HepG2 (cell line): ENCODE data around the gene DLG2. TPM values are rescaled to one million over a fixed set of nuclear protein-coding genes. Genes with fewer than 3 reads are reported as not detected.

Source experiments
- ATAC-seq: fragments of 200-7000 bp; cut with Tn5 transposase; 3 replicates; pipeline ENCODE4 v1.9.1; 2020; ENCODE audit warnings: mild to moderate bottlenecking, moderate library complexity
- BruUV-seq: library from RNA; stranded (reverse); fragments of 400-500 nt; replicated peaks from 2 replicates; lab custom pipeline; 2021; lab: Mats Ljungman, UMichigan
- CTCF ChIA-PET: fragments of 300-600 bp; formaldehyde crosslinking; extraction: SDS; loops from one replicate; lab custom pipeline; 2021; ENCODE audit warnings: low total read pairs, inconsistent platforms, low intra/inter-chr PET ratio; lab: Yijun Ruan, JAX
- POLR2A ChIA-PET: fragments of 350-600 bp; sonication (Branson Sonifier 250); formaldehyde crosslinking; loops from one replicate; lab custom pipeline; 2020; ENCODE audit warnings: antibody characterized with exemption, inconsistent platforms; lab: Yijun Ruan, JAX
- DNase-seq: peaks from one replicate; pipeline ENCODE4 v3.0.0-alpha.2; 2015; ENCODE audit warnings: low spot score
- FAIRE-seq: peaks from 3 replicates; lab custom pipeline; 2011; peaks lifted over from hg19 to GRCh38; lab: Jason Lieb, UNC
- H2AFZ ChIP-seq: one replicate; pipeline ENCODE4 v1.6.1; 2011; ENCODE audit warnings: low read length, inconsistent platforms
- H3K27ac ChIP-seq: fragments of 300-600 bp; 3 replicates; pipeline ENCODE4 v1.8.0; 2011; ENCODE audit warnings: mixed run types, mild to moderate bottlenecking, mixed read lengths, low read length, inconsistent platforms; ENCODE audit not compliant: insufficient read depth; ENCODE audit errors: extremely low read length
- H3K27me3 ChIP-seq, 2 experiments: fragments of 200-600 bp in 1 of 2; 2 replicates in 1 of 2; 3 replicates in 1 of 2; pipeline versions ENCODE4 v1.6.0 to v1.8.0; 2011; ENCODE audit warnings: low read length in 2 of 2, mild to moderate bottlenecking in 2 of 2, moderate library complexity in 2 of 2, inconsistent platforms in 1 of 2; ENCODE audit not compliant: insufficient read depth in 2 of 2, control insufficient read depth in 1 of 2
- H3K36me3 ChIP-seq, 2 experiments: fragments of 200-600 bp in 1 of 2; replicated peaks in 1 of 2; 2 replicates in 1 of 2; 3 replicates in 1 of 2; pipeline versions ENCODE4 v1.5.1 to v1.8.0; 2011; ENCODE audit warnings: low read length in 2 of 2, inconsistent platforms in 1 of 2; ENCODE audit not compliant: insufficient read depth in 2 of 2, control insufficient read depth in 1 of 2
- H3K4me1 ChIP-seq: 2 replicates; pipeline ENCODE4 v1.5.1; 2012; ENCODE audit warnings: low read length, inconsistent platforms; ENCODE audit not compliant: insufficient read depth
- H3K4me2 ChIP-seq: 2 replicates; pipeline ENCODE4 v1.6.0; 2011; ENCODE audit warnings: low read depth, low read length, inconsistent platforms
- H3K4me3 ChIP-seq, 3 experiments: fragments of 200-600 bp in 1 of 3; sonication (generic), shearing (Covaris generic) in 1 of 3; replicated peaks in 1 of 3; 2 replicates each; pipeline ENCODE4 v1.5.1; 2011 to 2016; ENCODE audit warnings: low read length in 3 of 3, inconsistent platforms in 2 of 3, low read depth in 2 of 3, mild to moderate bottlenecking in 2 of 3, control low read depth in 1 of 3, mixed read lengths in 1 of 3; ENCODE audit not compliant: insufficient read depth in 1 of 3
- H3K79me2 ChIP-seq: one replicate; pipeline ENCODE4 v1.6.1; 2011; ENCODE audit warnings: low read length, inconsistent platforms; ENCODE audit not compliant: insufficient read depth
- H3K9ac ChIP-seq: 2 replicates; pipeline ENCODE4 v1.6.0; 2011; ENCODE audit warnings: mild to moderate bottlenecking, low read depth, low read length, inconsistent platforms; ENCODE audit not compliant: insufficient read depth
- H3K9me3 ChIP-seq: 2 replicates; pipeline ENCODE4 v1.5.1; 2012; ENCODE audit warnings: mild to moderate bottlenecking, low read length
- H4K20me1 ChIP-seq: 2 replicates; pipeline ENCODE4 v1.6.0; 2011; ENCODE audit warnings: inconsistent platforms, mild to moderate bottlenecking, low read length, moderate library complexity; ENCODE audit not compliant: insufficient read depth
- E2F5 ChIP-seq: sonication (generic); formaldehyde crosslinking; conservative IDR thresholded peaks from 2 replicates; pipeline ENCODE4 v1.4.0; 2020; ENCODE audit warnings: missing genetic modification reagents
- HIC2 ChIP-seq: sonication (generic); formaldehyde crosslinking; IDR thresholded peaks from 2 replicates; pipeline ENCODE4 v1.9.0; 2022; ENCODE audit warnings: low read depth, missing genetic modification reagents
- HMGXB4 ChIP-seq, 2 experiments: sonication (generic) in 1 of 2; formaldehyde crosslinking in 1 of 2; IDR thresholded peaks; 2 replicates each; pipeline versions ENCODE4 v1.4.0 to v1.6.1; 2018 to 2020; ENCODE audit warnings: missing genetic modification reagents in 2 of 2, borderline replicate concordance in 1 of 2, low read depth in 1 of 2, mild to moderate bottlenecking in 1 of 2, missing biosample characterization in 1 of 2
- ISX ChIP-seq: sonication (generic); formaldehyde crosslinking; conservative IDR thresholded peaks from 2 replicates; pipeline ENCODE4 v1.5.0; 2020; ENCODE audit warnings: missing genetic modification reagents
- KAT2B ChIP-seq: fragments of 150-350 bp; IDR thresholded peaks from 2 replicates; pipeline ENCODE4 v1.6.1; 2014; ENCODE audit warnings: low read depth, low read length, borderline replicate concordance
- MAFK ChIP-seq, 2 experiments: IDR thresholded peaks in 1 of 2; conservative IDR thresholded peaks in 1 of 2; 2 replicates each; pipeline ENCODE4 v1.6.1; 2011; ENCODE audit warnings: improper control_type of control experiment in 2 of 2, low read length in 2 of 2
- UBTF ChIP-seq: sonication (generic); formaldehyde crosslinking; IDR thresholded peaks from 2 replicates; pipeline ENCODE4 v1.4.0; 2020; ENCODE audit warnings: mild to moderate bottlenecking, missing genetic modification reagents
- ZBTB44 ChIP-seq: sonication (generic); formaldehyde crosslinking; IDR thresholded peaks from 2 replicates; pipeline ENCODE4 v1.4.0; 2020; ENCODE audit warnings: missing genetic modification reagents
- ZNF331 ChIP-seq: sonication (generic); formaldehyde crosslinking; IDR thresholded peaks from 2 replicates; pipeline ENCODE4 v1.4.0; 2020; ENCODE audit warnings: missing genetic modification reagents
- ZNF577 ChIP-seq: sonication (generic); formaldehyde crosslinking; IDR thresholded peaks from 2 replicates; pipeline ENCODE4 v1.4.0; 2020; ENCODE audit warnings: mild to moderate bottlenecking, low read depth, missing genetic modification reagents, borderline replicate concordance
- WGBS: methylation state at CpG from one replicate; pipeline ENCODE4 v1.1.6; 2017; ENCODE audit warnings: low lambda C conversion rate; 5-methylcytosine and 5-hydroxymethylcytosine counted together
- in situ Hi-C: cut with HindIII; loops from 2 replicates; pipeline ENCODE4 v1.10.0; 2017; ENCODE audit warnings: low pct_unique_long_range_greater_than_20kb; ENCODE audit not compliant: extremely low pct_ligation_motif_present
- intact Hi-C: fragments of 100-400 bp; cut with micrococcal nuclease; formaldehyde crosslinking; loops from one replicate; pipeline ENCODE4 v1.10.0; 2022; ENCODE audit not compliant: unreplicated experiment
- polyA plus RNA-seq, 8 experiments: library from polyadenylated mRNA; depleted of rRNA in 3 of 8; stranded (reverse) in 7 of 8; unstranded in 1 of 8; fragments of >200 nt; fragmentation: Illumina TruSeq in 4 of 8; extraction: Trizol in 4 of 8; gene quantifications; 2 replicates each; pipeline versions ENCODE4 v1.2.1 to v1.2.3, GENCODE V29; 2011 to 2016; ENCODE audit warnings: low read depth in 4 of 8, missing spikeins in 1 of 8, mixed read lengths in 1 of 8; ENCODE audit not compliant: insufficient read depth in 1 of 8
- total RNA-seq, 5 experiments: library from RNA; depleted of rRNA; stranded (reverse); fragments of >200 nt; fragmentation: Illumina TruSeq; extraction: Trizol; gene quantifications; 2 replicates each; pipeline ENCODE4 v1.2.3, GENCODE V29; 2016; ENCODE audit warnings: low read depth in 1 of 5
- TF ChIP-seq, protein P1 (sequence below): IDR thresholded peaks from 2 replicates; pipeline ENCODE4 v1.6.1; 2016; ENCODE audit warnings: low read depth, control low read depth
- TF ChIP-seq, protein P2 (sequence below): sonication (generic); formaldehyde crosslinking; IDR thresholded peaks from 2 replicates; pipeline ENCODE4 v1.4.0; 2020; ENCODE audit warnings: missing genetic modification reagents, low read depth, mild to moderate bottlenecking, borderline replicate concordance

DLG2 gene
- total and polyA plus RNA-seq, 2 of the 13 experiments (the other 11 are each of a cell fraction or from before 2014, with no cell fraction given): 0.46 to 1.0 TPM

DNA sequence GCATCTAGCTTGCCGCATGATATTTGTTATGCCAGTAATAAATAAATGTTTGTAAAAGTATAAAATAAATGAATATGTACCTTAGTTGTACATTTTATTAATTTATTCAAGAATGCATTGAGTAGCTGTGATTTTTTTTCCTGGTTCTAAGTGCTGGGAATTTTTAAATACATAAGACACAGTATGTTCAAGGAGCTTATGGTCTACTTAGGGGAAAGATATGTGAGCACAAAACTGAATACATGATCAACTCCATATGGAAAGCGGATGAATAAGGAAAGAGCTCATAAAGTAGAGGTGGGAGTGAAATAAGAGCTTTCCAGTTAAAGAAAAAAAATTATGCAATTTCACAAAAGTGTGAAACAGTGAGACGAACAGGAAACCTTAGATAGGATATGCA lies 1396.7 kb downstream of the DLG2 start:
- CTCF ChIA-PET: no interaction called here
- DNase-seq (no peak), ATAC-seq (no peak), FAIRE-seq (no peak)
- POLR2A ChIA-PET: no interaction called here
- H3K4me1 ChIP-seq: no peaks in the 10 kb centered on the region
- H4K20me1 ChIP-seq: no peaks in the 10 kb centered on the region
- no peak overlapping the region for H3K27ac ChIP-seq
- in situ Hi-C loops (no loop called here), intact Hi-C loops (no loop called here)
- H3K79me2 ChIP-seq: no peaks in the 10 kb centered on the region
- H3K4me3 ChIP-seq: no peak overlapping the region
- H2AFZ ChIP-seq: no peak overlapping the region
- no peaks in the 10 kb centered on the region for H3K9me3 ChIP-seq
- H3K36me3 ChIP-seq: no peaks in the 10 kb centered on the region
- H3K4me2 ChIP-seq: no peak overlapping the region
- no peaks in the 10 kb centered on the region for H3K27me3 ChIP-seq
- H3K9ac ChIP-seq: no peak overlapping the region
- BruUV-seq: no TSS peak
- WGBS: 28% methylated on average over 3 of the region's 3 CpGs
- TF ChIP-seq MAFK (conservative IDR thresholded peaks at IDR 0.05 in 1 of 2, IDR thresholded peaks at IDR 0.05 in 1 of 2; ENCODE audit: low read length in 2 of 2) (no peak), HIC2 (CRISPR knock-in tag) (no peak), ISX (CRISPR knock-in tag) (no peak), ZBTB44 (CRISPR knock-in tag) (no peak), E2F5 (CRISPR knock-in tag) (no peak), KAT2B (no peak), ZNF577 (CRISPR knock-in tag) (no peak), UBTF (no peak), ZNF331 (CRISPR knock-in tag) (no peak), HMGXB4 (CRISPR knock-in tag; IDR thresholded peaks at IDR 0.05; ENCODE audit: borderline replicate concordance in 1 of 2, low read depth in 1 of 2) (no peak)
- TF ChIP-seq, protein P1, sequence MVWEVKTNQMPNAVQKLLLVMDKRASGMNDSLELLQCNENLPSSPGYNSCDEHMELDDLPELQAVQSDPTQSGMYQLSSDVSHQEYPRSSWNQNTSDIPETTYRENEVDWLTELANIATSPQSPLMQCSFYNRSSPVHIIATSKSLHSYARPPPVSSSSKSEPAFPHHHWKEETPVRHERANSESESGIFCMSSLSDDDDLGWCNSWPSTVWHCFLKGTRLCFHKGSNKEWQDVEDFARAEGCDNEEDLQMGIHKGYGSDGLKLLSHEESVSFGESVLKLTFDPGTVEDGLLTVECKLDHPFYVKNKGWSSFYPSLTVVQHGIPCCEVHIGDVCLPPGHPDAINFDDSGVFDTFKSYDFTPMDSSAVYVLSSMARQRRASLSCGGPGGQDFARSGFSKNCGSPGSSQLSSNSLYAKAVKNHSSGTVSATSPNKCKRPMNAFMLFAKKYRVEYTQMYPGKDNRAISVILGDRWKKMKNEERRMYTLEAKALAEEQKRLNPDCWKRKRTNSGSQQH (CRISPR knock-in tag): no peak
- TF ChIP-seq, protein P2, sequence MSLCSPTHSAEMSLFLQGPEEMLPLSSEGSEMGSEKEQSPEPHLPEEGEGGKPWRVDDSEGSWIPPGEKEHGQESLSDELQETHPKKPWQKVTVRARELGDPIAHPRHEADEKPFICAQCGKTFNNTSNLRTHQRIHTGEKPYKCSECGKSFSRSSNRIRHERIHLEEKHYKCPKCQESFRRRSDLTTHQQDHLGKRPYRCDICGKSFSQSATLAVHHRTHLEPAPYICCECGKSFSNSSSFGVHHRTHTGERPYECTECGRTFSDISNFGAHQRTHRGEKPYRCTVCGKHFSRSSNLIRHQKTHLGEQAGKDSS (CRISPR knock-in tag): no peak
